Measurements from ENCODE around the gene TMEM14B. TPM values are rescaled to one million over a fixed set of nuclear protein-coding genes. Genes with fewer than 3 reads are reported as not detected.
"Not testable (repeated sequence)": the region's sequence is repeated elsewhere in the genome, so short reads cannot be mapped to it uniquely, and the experiment has no call there.

TMEM14B gene
- 181 and 185 TPM in 2 replicates for total RNA-seq (2014; rRNA removed; shearing (Covaris generic))

DNA sequence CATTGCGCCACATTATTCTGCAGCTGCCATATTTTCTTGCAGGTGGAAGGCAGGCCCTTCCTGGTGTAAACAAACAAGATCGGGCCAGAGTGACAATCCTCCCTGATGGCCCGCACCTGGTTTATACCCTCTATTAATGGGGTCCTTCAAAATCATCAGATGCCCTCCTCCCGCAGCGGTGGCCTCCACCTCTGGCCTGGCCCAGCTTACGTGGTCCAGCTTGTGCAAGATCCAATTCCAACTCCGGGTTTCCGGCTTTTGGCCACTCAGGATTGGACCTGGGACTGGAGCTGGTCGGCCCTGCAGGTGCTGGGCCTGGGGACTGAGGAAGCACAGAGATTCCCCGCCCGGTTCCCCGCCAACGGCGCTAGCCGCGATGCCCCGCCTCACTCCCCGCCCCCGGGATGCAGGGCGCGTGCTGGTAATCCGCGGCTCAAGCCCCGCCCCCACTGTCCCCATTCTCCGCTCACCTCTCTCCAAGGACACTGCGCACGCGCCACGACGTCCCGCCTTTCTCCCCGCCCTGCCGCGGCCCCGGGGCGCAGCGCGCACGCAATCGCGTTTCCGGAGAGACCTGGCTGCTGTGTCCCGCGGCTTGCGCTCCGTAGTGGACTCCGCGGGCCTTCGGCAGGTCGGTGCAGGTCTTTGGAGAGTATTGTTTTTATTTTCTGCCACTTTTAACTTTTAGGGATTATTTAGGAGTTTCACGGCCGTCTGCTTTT lies at the start of gene TMEM14B:
Gene TMEM14B (plus strand): TSS at position 555 of the 722 bp plus-strand sequence. CDS start 1,441 bp downstream, outside the sequence.
- peak; percentile 95 for DNase-seq (ENCODE audit: low read depth)

DNA sequence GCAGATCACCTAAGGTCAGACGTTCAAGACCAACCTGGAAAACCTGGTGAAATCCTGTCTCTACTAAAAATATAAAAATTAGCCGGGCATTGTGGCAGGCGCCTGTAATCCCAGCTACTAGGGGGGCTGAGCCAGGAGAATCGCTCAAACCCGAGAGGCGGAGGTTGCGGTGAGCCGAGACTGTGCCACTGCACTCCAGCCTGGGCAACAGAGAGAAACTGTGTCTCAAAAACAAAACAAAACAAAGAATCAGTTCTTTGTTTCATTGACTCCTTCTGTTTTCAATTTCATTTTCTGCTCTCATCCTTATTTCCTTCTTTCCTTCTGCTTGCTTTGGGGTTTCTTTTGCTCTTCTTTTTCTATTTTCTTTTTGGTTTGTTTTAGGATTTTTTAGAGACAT lies 33.6 kb upstream of the TMEM14B start:
- no peak for DNase-seq (ENCODE audit: low read depth)

GRCh38 chr6:10719296-10719963 lies 28.2 kb upstream of the TMEM14B start:
- no peak for DNase-seq (ENCODE audit: low read depth)

- no peak for DNase-seq (ENCODE audit: low read depth)
Observed at GRCh38 chr6:10719964-10720264, 27.7 kb upstream of the TMEM14B start.

DNA sequence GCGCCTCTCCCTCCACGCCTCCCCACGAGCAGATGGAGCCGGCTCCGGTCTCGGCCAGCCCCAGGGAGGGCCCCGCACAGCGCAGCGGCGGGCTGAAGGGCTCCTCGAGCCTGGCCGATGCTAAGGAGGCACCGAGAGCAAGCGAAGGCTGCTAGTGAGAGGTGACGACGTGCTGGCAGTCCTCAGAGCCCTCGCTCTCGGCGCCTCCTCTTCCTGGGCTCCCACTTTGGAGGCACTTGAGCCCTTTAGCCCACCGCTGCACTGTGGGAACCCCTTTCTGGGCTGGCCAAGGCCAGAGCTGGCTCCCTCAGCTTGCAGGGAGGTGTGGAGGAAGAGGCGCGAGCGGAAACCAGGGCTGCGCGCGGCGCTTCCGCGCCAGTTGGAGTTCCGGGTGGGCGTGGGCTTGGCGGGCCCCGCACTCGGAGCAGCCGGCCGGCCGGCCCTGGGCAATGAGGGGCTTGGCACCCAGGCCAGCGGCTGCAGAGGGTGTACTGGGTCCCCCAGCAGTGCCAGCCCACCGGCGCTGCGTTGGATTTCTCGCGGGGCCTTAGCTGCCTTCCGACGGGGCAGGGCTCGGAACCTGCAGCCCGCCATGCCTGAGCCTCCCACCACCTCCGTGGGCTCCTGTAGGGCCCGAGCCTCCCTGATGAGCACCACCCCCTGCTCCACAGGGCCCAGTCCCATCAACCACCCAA lies 27.2 kb upstream of the TMEM14B start:
- no peak for DNase-seq (ENCODE audit: low read depth)

DNA sequence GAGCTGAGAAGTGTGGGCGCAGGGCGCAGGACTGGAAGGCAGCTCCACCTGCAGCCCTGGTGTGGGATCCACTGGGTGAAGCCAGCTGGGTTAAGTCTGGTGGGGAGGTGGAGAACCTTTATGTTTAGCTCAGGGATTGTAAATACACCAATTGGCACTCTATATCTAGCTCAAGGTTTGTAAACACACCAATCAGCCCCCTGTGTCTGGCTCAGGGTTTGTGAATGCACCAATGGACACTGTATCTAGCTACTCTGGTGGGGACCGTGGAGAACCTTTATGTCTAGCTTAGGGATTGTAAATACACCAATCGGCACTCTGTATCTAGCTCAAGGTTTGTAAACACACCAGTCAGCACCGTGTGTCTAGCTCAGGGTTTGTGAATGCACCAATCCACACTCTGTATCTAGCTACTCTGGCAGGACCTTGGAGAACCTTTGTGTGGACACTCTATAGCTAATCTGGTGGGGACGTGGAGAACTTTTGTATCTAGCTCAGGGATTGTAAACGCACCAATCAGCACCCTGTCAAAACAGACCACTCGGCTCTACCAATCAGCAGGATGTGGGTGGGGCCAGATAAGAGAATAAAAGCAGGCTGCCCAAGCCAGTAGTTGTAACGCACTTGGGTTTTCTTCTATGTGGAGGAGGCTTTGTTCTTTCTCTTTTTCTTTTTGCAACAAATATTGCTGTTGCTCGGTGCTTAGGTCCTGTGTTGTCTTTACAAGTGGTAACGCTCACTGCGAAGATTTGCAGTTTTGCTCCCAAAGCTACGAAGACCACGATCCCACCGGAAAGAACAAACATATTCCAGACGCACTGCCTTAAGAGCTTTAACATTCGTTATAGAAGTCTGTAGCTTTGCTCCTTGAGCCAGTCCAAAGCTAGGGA lies 26.4 kb upstream of the TMEM14B start:
- DNase-seq (ENCODE audit: low read depth), result not testable (repeated sequence)

- no peak for DNase-seq (ENCODE audit: low read depth)
Observed at GRCh38 chr6:10721850-10722569, 25.6 kb upstream of the TMEM14B start.

GRCh38 chr6:10722570-10722819 lies 25.1 kb upstream of the TMEM14B start:
- DNase-seq (ENCODE audit: low read depth), result no peak

DNA sequence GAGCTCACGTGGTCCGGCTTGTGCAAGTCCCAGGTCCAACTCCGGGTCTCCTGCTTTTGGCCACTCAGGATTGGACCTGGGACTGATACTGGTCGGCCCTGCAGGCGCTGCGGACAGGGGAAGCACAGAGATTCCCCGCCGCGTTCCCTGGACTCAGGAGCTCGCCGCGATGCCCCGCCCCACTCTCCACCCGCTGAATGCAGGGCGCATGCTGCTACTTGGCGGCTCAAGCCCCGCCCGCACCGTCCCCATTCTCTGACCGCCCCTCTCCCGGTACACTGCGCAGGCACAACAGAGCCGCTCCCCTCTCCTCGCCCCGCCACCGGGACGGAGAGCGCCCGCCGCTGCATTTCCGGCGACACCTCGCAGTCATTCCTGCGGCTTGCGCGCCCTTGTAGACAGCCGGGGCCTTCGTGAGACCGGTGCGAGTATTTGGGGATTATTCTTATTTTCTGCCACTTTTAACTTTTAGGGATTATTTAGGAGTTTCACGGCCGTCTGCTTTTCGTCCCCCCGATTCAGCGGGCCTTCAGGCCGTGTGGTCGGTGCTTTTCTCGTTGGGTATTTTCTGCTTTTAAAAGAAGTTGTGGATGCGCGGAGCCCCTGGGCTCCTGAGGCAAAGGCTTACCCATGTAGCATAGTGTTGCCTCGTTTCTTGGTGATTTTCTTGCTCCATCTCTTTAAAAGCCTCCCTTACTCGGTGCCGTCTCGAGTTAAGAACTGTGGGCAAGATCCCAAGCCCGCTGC lies 24.6 kb upstream of the TMEM14B start, which contains the start of gene TMEM14C:
Gene TMEM14C (plus strand): TSS at position 251 of the 747 bp plus-strand sequence. CDS start 1,544 bp downstream, outside the sequence.
- peak; percentile 98 for DNase-seq (ENCODE audit: low read depth)

GRCh38 chr6:10723567-10723881 lies 24.1 kb upstream of the TMEM14B start:
- DNase-seq (ENCODE audit: low read depth), result peak; percentile 37

DNA sequence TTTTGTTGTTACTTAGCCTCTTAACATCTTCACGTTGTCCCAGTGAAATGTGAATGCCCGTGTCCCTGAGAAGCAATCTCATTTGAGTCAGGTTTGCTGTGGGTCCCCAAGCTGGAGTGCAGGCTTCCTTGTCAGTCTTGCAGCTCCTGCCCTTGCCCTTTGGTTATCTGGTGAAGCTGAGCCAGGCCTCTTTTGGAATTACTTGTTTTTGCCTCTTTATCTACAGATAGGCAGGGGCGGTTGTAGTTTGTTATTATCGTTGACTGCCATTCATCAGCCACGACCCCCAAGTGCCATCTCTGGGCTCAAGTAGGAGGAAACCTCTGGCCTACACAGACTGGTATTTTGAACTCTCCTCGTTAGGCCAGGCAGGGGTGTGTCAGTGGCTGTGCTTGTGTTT lies 22.6 kb upstream of the TMEM14B start:
- no peak for DNase-seq (ENCODE audit: low read depth)

GRCh38 chr6:10725716-10726115 lies 21.9 kb upstream of the TMEM14B start:
- DNase-seq (ENCODE audit: low read depth), result no peak

DNA sequence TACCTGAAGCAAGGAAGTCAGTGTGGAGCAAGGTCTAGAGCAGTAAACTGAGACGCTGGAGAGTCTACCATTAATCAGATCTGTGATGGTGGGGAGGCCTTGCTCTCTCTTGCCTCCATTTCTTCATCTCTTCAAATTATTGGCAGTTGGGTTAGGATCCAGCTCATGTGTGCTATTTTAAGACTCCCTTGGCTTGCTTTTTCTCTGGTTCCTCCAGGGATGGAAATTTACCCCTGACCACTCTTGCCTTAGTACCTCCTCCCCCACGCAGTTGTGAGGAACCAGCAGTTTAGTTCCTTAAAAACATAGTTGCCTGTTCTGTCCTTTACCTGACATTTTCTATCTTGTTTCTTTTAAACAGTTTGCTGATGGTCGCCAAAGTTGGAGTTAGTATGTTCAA lies 17.4 kb upstream of the TMEM14B start:
- no peak for DNase-seq (ENCODE audit: low read depth)

DNA sequence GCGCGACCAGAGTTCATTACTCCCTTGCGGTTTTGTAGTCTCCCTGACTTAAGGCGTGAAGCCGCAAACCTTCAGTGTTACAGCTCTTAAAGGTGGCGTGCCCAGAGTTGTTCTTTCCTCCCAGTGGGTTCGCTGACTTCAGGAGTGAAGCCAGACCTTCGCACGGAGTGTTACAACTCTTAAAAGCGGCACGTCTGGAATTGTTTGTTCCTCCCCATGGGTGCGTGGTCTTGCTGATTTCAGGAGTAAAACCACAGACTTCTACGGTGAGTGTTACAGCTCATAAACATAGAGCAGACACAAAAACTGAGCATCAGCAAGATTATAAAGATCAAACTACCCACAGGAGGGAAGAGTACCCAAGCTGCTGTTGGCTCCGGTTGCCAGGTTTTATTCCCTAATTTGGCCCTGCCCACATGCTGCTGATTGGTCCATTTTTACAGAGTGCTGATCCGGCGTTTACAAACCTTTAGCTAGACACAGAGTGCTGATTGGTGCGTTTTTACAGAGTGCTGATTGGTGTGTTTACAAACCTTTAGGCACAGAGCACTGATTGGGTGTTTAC lies 14.4 kb upstream of the TMEM14B start:
- no peak for DNase-seq (ENCODE audit: low read depth)

DNA sequence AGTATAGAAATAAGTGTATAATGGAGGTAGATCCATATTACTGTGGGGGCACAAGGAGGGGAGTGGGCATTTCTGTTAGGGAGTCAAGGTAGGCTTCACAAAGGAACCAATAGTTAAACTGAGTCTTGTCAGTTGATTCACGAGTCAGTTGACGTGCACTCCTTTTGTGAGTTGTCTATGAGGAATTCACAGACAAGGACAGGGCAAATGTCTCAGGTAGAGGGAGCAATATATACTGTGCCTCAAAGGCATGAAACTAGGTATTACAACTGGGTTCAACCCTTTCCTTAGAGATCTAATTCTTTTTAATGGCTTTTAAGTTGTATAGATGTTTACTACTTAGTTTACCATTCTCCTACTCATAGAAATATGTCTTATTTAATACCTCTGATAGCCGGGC lies 13.7 kb upstream of the TMEM14B start:
- DNase-seq (ENCODE audit: low read depth), result no peak

DNA sequence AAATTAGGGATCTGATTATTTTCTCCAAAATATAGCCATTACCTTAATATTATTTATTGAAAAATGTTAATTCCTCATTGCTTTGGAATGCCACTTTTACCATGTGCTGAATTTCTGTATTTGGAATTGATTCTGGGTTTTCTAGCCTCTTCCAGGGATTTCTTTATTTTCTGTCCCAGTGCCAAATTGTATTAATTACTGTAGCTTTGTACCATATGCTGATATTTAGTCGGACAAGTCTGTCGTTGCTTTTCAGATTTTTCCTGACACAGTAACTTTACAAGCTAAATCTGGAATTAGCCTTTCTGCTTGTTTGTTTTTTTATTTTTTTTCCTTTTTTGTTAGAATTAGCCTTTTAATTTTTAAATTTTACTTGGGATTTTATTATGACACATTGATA lies 10.9 kb upstream of the TMEM14B start:
- no peak for DNase-seq (ENCODE audit: low read depth)

DNA sequence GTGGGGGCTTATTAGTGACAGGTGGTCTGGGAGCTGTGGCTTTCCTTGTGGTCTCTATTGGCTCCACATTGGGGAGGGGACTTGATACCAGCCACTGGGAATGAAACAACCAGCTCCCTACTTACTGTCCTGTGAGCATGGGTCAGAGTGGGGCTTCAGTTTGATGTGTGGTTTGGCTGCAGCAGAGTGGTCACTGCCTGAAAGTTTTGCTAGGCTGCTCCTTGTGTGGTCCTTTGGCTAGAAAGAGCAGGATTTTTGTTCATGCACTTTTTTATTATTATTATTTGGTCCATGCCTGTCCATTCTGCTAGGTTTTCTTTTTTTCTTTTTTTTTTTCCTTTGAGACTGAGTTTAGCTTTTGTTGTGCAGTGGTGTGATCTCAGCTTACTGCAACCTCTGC lies 7.5 kb upstream of the TMEM14B start:
- DNase-seq (ENCODE audit: low read depth), result no peak

- DNase-seq (ENCODE audit: low read depth), result not testable (repeated sequence)
Observed at GRCh38 chr6:10741643-10742042, 6.0 kb upstream of the TMEM14B start.

- no peak for DNase-seq (ENCODE audit: low read depth)
Observed at GRCh38 chr6:10742251-10742650, 5.4 kb upstream of the TMEM14B start.

GRCh38 chr6:10743515-10743914 lies 4.1 kb upstream of the TMEM14B start:
- no peak for DNase-seq (ENCODE audit: low read depth)

GRCh38 chr6:10745116-10745515 lies 2.5 kb upstream of the TMEM14B start:
- DNase-seq (ENCODE audit: low read depth), result no peak
